Measurements from ENCODE around the gene PNMA3.
"Not testable (repeated sequence)": the region's sequence is repeated elsewhere in the genome, so short reads cannot be mapped to it uniquely, and the experiment has no call there.

The PNMA3 gene

GRCh38 chrX:153102418-153102817, 46.1 kb downstream of the PNMA3 start:
- H3K27me3 ChIP-seq: no peaks in the 10 kb centered on the region

GRCh38 chrX:153104959-153105358, 48.7 kb downstream of the PNMA3 start:
- DNase-seq; H3K4me1 ChIP-seq; H3K36me3 ChIP-seq; intact Hi-C loops (cut with DNase I; ENCODE audit: low total_unique reads); H3K27me3 ChIP-seq; H3K27ac ChIP-seq; H3K4me3 ChIP-seq: not testable (repeated sequence)
- H3K9me3 ChIP-seq: peaks cover 0 to 24% (median 9%) of the 10 kb centered on the region in 3 donors

More at GRCh38 chrX:153102418-153102817, 46.1 kb downstream of the PNMA3 start:
- Histone ChIP-seq H3K4me3 (no peak overlapping the region), H3K36me3 (no peaks in the 10 kb centered on the region), H3K4me1 (no peaks in the 10 kb centered on the region), H3K9me3 (peaks cover 0 to 24% (median 9%) of the 10 kb centered on the region in 3 donors), H3K27ac (no peak overlapping the region)
- intact Hi-C loops (cut with DNase I; ENCODE audit: low total_unique reads): no loop called here
- DNase-seq: no peak
- no peak for TF ChIP-seq CTCF (IDR thresholded peaks at IDR 0.05)

- intact Hi-C loops (cut with DNase I; ENCODE audit: low total_unique reads); H3K36me3 ChIP-seq; H3K4me1 ChIP-seq; H3K4me3 ChIP-seq; DNase-seq; H3K27ac ChIP-seq; H3K27me3 ChIP-seq: not testable (repeated sequence)
- H3K9me3 ChIP-seq: peaks cover 0 to 24% (median 9%) of the 10 kb centered on the region in 3 donors
These were observed 50.0 kb downstream of the PNMA3 start for GRCh38 chrX:153106092-153106801.
